NCI-H1436 treated with DMSO at 0.1 percent for 48 hours (cell line): ENCODE results near the gene KIF5C.

ENCODE experiments used
- DNase-seq: peaks from one replicate; lab custom pipeline; 2025; lab: John Stamatoyannopoulos, UW

Gene KIF5C

GRCh38 chr2:148992448-148992847 lies 117.4 kb downstream of the KIF5C start:
- DNase-seq, result no peak

- no peak for DNase-seq
Observed at GRCh38 chr2:148993351-148993750, 118.3 kb downstream of the KIF5C start.

GRCh38 chr2:148994341-148994740 lies 119.3 kb downstream of the KIF5C start:
- no peak for DNase-seq

GRCh38 chr2:148996805-148997204 lies 121.8 kb downstream of the KIF5C start:
- DNase-seq, result no peak

- DNase-seq, result no peak
Observed at GRCh38 chr2:148998165-148998830, 123.3 kb downstream of the KIF5C start.

GRCh38 chr2:148998831-148999200 lies 123.8 kb downstream of the KIF5C start:
- no peak for DNase-seq

GRCh38 chr2:148999451-148999921 lies 124.5 kb downstream of the KIF5C start:
- DNase-seq, result no peak

- DNase-seq, result no peak
Observed at GRCh38 chr2:149000158-149000938, 125.3 kb downstream of the KIF5C start.

GRCh38 chr2:149001496-149001895 lies 126.5 kb downstream of the KIF5C start:
- DNase-seq, result no peak

- DNase-seq, result no peak
Observed at GRCh38 chr2:149002378-149002890, 127.4 kb downstream of the KIF5C start.

GRCh38 chr2:149002891-149003740 lies 128.1 kb downstream of the KIF5C start:
- no peak for DNase-seq

- DNase-seq, result no peak
Observed at GRCh38 chr2:149004836-149005235, 129.8 kb downstream of the KIF5C start.

GRCh38 chr2:149005471-149006077 lies 130.5 kb downstream of the KIF5C start:
- DNase-seq, result no peak

- DNase-seq, result no peak
Observed at GRCh38 chr2:149006883-149007543, 132.0 kb downstream of the KIF5C start.

- DNase-seq, result no peak
Observed at GRCh38 chr2:149008381-149008780, 133.4 kb downstream of the KIF5C start.

GRCh38 chr2:149009576-149010461 lies 134.8 kb downstream of the KIF5C start:
- no peak for DNase-seq

GRCh38 chr2:149012545-149012944 lies 137.5 kb downstream of the KIF5C start:
- DNase-seq, result no peak

- no peak for DNase-seq
Observed at GRCh38 chr2:149015501-149015900, 140.5 kb downstream of the KIF5C start.

GRCh38 chr2:149015926-149016563 lies 141.0 kb downstream of the KIF5C start:
- no peak for DNase-seq
